ENCODE data around the gene KIAA1958. TPM values are rescaled to one million over a fixed set of nuclear protein-coding genes. Genes with fewer than 3 reads are reported as not detected.

Gene KIAA1958
- total and polyA plus RNA-seq, 2 donors (not counting 1 experiment from before 2014, with no cell fraction given): 2.4 to 15.3 TPM

DNA sequence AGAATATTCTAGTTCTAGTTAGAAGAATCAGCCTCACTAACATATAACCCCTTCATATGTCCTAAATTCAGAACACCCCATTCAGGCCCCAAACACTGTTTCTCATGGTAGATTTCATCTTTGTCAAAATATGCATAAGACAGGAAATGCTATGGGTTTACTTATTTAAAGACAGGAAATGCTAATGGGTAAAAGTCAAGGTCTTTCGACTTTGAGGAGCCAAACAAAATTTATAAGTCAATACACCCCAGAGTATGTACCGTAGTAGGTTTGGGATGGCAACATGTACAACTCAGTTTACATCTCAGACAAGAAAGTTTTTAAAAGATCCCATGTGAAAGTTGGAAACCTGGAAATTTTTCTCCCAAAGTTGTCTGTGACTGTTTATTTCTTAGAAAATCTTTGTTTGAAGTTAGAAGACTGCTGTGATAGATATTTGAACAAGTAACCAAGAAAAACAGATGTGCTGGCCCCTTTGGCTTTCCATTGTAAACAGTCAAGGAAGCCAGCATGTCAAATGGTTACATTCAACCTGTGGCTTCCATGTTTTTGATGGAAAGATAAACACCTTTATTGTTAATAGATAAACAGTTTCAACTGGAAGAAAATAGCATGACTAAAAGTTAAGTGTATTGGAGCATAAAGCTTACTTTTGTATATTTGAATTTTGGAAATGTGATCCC is 129.1 kb downstream of the KIAA1958 start:
- H3K9me3 Mint-ChIP-seq (ENCODE audit: insufficient read depth): no peaks in the 10 kb centered on the region
- Histone ChIP-seq H3K4me1 (ENCODE audit: control insufficient read depth in 2 of 2, insufficient read depth in 2 of 2, low read length in 2 of 2) (no peaks in the 10 kb centered on the region), H3K4me3 (ENCODE audit: control extremely low read depth in 1 of 5, extremely low read depth in 1 of 5, insufficient read depth in 1 of 5, low read depth in 2 of 5, low read length in 4 of 5) (no peak overlapping the region), H3K27ac (ENCODE audit: low read length in 2 of 2) (no peak overlapping the region), H3K9me3 (ENCODE audit: control extremely low read depth in 1 of 3, control insufficient read depth in 2 of 3, insufficient read depth in 1 of 3, low read length in 2 of 3) (no peaks in the 10 kb centered on the region), H3K27me3 (replicated peaks in 1 of 4; ENCODE audit: control extremely low read depth in 1 of 4, control insufficient read depth in 3 of 4, insufficient read depth in 4 of 4, low read length in 3 of 4) (no peaks in the 10 kb centered on the region), H4K20me1 (ENCODE audit: control insufficient read depth, insufficient read depth, low read length, poor library complexity, severe bottlenecking) (no peaks in the 10 kb centered on the region), H3K4me2 (replicated peaks; ENCODE audit: low read depth, low read length, poor library complexity, severe bottlenecking) (no peak overlapping the region), H2AFZ (ENCODE audit: insufficient read depth, low read depth, low read length, poor library complexity, severe bottlenecking) (no peak overlapping the region), H3K79me2 (ENCODE audit: control insufficient read depth, insufficient read depth, low read length) (no peaks in the 10 kb centered on the region), H3K9ac (ENCODE audit: low read length) (no peak overlapping the region), H3K36me3 (replicated peaks in 1 of 2; ENCODE audit: control extremely low read depth in 1 of 2, control insufficient read depth in 1 of 2, extremely low read depth in 1 of 2, insufficient read depth in 2 of 2, low read length in 1 of 2) (peaks cover 0 to 4% of the 10 kb centered on the region in 2 experiments)
- WGBS (ENCODE audit: insufficient coverage): no CpG with 5 or more reads among the region's 2 CpGs
- no peak overlapping the region for H3K27ac Mint-ChIP-seq
- ChIA-PET POLR2A (no interaction called here), CTCF (no interaction called here)
- H3K4me3 Mint-ChIP-seq: no peak overlapping the region
- ATAC-seq (ENCODE audit: low read depth) (no peak), DNase-seq (no peak)
- no peaks in the 10 kb centered on the region for H3K27me3 Mint-ChIP-seq
- TF ChIP-seq EZH2 (IDR thresholded peaks at IDR 0.05; ENCODE audit: borderline replicate concordance, insufficient read depth, low read depth, low read length, poor library complexity, severe bottlenecking): no peak
- TF ChIP-seq, protein P1, sequence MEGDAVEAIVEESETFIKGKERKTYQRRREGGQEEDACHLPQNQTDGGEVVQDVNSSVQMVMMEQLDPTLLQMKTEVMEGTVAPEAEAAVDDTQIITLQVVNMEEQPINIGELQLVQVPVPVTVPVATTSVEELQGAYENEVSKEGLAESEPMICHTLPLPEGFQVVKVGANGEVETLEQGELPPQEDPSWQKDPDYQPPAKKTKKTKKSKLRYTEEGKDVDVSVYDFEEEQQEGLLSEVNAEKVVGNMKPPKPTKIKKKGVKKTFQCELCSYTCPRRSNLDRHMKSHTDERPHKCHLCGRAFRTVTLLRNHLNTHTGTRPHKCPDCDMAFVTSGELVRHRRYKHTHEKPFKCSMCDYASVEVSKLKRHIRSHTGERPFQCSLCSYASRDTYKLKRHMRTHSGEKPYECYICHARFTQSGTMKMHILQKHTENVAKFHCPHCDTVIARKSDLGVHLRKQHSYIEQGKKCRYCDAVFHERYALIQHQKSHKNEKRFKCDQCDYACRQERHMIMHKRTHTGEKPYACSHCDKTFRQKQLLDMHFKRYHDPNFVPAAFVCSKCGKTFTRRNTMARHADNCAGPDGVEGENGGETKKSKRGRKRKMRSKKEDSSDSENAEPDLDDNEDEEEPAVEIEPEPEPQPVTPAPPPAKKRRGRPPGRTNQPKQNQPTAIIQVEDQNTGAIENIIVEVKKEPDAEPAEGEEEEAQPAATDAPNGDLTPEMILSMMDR (IDR thresholded peaks at IDR 0.05): no peak
- intact Hi-C loops (cut with micrococcal nuclease): no loop called here
- H3K4me1 Mint-ChIP-seq: peaks cover 5% of the 10 kb centered on the region

DNA sequence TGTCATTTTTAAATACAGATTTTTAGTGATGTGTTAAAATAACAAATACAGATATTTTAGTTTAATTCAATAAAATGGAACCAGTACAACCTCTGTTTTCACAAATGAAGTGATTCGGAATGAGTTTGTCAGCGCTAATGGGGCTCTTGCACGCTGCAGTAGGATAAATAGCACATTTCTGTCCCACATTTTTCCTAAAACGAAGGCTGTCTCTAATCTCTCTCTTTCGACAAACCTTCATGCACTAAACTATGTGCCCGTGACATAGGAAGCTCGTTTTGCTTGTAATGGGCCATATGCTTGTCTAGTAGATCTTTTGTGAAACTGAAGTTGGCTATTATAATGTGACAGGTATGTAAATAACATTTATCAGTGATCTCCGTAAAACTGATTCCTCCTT is 130.7 kb downstream of the KIAA1958 start:
- no peaks in the 10 kb centered on the region for H4K20me1 ChIP-seq (ENCODE audit: control insufficient read depth, insufficient read depth, low read length, poor library complexity, severe bottlenecking)
- H2AFZ ChIP-seq (ENCODE audit: insufficient read depth, low read depth, low read length, poor library complexity, severe bottlenecking): no peak overlapping the region
- intact Hi-C loops (cut with micrococcal nuclease): no loop called here
- no peaks in the 10 kb centered on the region for H3K79me2 ChIP-seq (ENCODE audit: control insufficient read depth, insufficient read depth, low read length)
- no peaks in the 10 kb centered on the region for H3K4me1 ChIP-seq (ENCODE audit: control insufficient read depth in 2 of 2, insufficient read depth in 2 of 2, low read length in 2 of 2)
- H3K9ac ChIP-seq (ENCODE audit: low read length): no peak overlapping the region
- ChIA-PET CTCF (no interaction called here), POLR2A (no interaction called here)
- H3K27ac ChIP-seq (ENCODE audit: low read length in 2 of 2): no peak overlapping the region
- WGBS (ENCODE audit: insufficient coverage): 100% methylated on average over 4 of the region's 8 CpGs
- peaks cover 0 to 4% of the 10 kb centered on the region in 2 experiments for H3K36me3 ChIP-seq (replicated peaks in 1 of 2; ENCODE audit: control extremely low read depth in 1 of 2, control insufficient read depth in 1 of 2, extremely low read depth in 1 of 2, insufficient read depth in 2 of 2, low read length in 1 of 2)
- H3K9me3 Mint-ChIP-seq (ENCODE audit: insufficient read depth): no peaks in the 10 kb centered on the region
- H3K4me3 ChIP-seq (ENCODE audit: control extremely low read depth in 1 of 5, extremely low read depth in 1 of 5, insufficient read depth in 1 of 5, low read depth in 2 of 5, low read length in 4 of 5): no peak overlapping the region
- no peaks in the 10 kb centered on the region for H3K27me3 Mint-ChIP-seq
- no peak overlapping the region for H3K27ac Mint-ChIP-seq
- ATAC-seq (ENCODE audit: low read depth) (no peak), DNase-seq (no peak)
- H3K27me3 ChIP-seq (replicated peaks in 1 of 4; ENCODE audit: control extremely low read depth in 1 of 4, control insufficient read depth in 3 of 4, insufficient read depth in 4 of 4, low read length in 3 of 4): no peaks in the 10 kb centered on the region
- no peak overlapping the region for H3K4me2 ChIP-seq (replicated peaks; ENCODE audit: low read depth, low read length, poor library complexity, severe bottlenecking)
- TF ChIP-seq, protein P1 (IDR thresholded peaks at IDR 0.05): no peak
- TF ChIP-seq EZH2 (IDR thresholded peaks at IDR 0.05; ENCODE audit: borderline replicate concordance, insufficient read depth, low read depth, low read length, poor library complexity, severe bottlenecking): no peak
- peaks cover 9% of the 10 kb centered on the region for H3K4me1 Mint-ChIP-seq
- H3K4me3 Mint-ChIP-seq: no peak overlapping the region
- H3K9me3 ChIP-seq (ENCODE audit: control extremely low read depth in 1 of 3, control insufficient read depth in 2 of 3, insufficient read depth in 1 of 3, low read length in 2 of 3): no peaks in the 10 kb centered on the region
